Neural progenitor cell (in vitro differentiated cells): ENCODE data around the gene CPXM2.

Source experiments
- EZH2 ChIP-seq: fragments of 200-600 bp; sonication (generic); IDR thresholded peaks from 2 replicates; pipeline ENCODE4 v1.6.1; 2017; ENCODE audit warnings: antibody characterized with exemption, mild to moderate bottlenecking, moderate library complexity
- EZH2phosphoT487 ChIP-seq: fragments of 200-600 bp; sonication (generic); IDR thresholded peaks from 2 replicates; pipeline ENCODE4 v1.6.1; 2017; ENCODE audit warnings: antibody characterized with exemption
- TF ChIP-seq, protein P1 (sequence below): fragments of 200-600 bp; sonication (generic); IDR thresholded peaks from 2 replicates; pipeline ENCODE4 v1.5.1; 2017; ENCODE audit warnings: antibody characterized with exemption, mild to moderate bottlenecking

DNA sequence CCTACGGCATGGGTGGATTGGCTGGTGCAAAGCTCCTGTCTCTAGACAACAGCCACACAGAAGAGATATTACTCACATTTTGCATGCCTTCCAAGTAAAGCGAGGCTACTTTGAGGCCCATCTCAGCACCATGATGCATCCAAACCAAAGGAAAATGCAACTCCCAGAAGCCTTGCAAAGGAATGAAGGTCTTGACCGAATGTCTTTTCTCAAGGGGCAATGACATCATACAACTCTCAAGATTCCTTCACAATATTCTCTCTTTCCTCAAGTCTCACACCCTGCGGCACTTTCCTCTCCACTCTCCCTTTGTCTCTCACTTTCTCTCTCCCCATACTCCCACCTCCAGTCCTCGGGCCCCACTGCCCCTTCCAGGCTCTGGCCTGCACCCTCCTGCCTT is 44.8 kb upstream of the CPXM2 start:
- TF ChIP-seq, protein P1, sequence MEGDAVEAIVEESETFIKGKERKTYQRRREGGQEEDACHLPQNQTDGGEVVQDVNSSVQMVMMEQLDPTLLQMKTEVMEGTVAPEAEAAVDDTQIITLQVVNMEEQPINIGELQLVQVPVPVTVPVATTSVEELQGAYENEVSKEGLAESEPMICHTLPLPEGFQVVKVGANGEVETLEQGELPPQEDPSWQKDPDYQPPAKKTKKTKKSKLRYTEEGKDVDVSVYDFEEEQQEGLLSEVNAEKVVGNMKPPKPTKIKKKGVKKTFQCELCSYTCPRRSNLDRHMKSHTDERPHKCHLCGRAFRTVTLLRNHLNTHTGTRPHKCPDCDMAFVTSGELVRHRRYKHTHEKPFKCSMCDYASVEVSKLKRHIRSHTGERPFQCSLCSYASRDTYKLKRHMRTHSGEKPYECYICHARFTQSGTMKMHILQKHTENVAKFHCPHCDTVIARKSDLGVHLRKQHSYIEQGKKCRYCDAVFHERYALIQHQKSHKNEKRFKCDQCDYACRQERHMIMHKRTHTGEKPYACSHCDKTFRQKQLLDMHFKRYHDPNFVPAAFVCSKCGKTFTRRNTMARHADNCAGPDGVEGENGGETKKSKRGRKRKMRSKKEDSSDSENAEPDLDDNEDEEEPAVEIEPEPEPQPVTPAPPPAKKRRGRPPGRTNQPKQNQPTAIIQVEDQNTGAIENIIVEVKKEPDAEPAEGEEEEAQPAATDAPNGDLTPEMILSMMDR: no peak
- TF ChIP-seq EZH2 (no peak), EZH2phosphoT487 (no peak)
